HG02571 (cell line): ENCODE measurements around the gene TANGO2.

ENCODE experiments used
- ATAC-seq: cut with Tn5 transposase; IDR thresholded peaks from one replicate; pipeline ENCODE4 v1.9.1; 2021; ENCODE audit warnings: mild to moderate bottlenecking, moderate library complexity; ENCODE audit not compliant: unreplicated experiment

TANGO2 gene

DNA sequence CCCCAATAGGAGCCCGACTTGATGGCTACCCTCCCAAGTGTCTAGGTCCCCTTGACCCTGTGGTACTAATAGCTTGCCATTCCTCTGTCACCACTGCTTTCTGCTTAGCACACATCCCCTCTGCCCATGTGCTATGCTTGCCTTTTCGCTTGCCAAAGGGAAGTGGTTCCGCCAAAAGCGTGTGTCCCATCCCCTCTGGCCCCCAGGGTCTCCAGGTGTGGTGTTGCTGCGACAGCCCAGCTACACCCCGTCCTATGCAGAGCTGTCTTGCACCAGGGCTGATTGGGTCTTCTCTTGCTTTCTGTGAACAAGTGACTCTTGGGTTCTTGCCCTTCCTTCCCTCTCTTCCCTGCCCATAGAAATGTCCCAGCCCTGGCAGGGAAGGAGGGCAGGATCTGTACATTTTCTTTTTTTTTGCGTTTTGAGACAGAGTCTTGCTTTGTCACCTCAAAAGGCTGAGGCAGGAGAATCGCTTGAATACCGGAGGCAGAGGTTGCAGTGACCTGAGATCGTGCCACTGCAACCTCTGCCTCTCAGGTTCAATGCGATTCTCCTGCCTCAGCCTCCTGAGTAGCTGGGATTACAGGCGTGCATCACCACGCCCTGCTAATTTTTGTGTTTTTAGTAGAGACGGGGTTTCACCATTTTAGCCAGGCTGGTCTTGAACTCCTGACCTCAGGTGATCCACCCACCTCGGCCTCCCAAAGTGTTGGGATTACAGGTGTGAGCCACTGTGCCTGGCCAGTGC, 3.9 kb downstream of the TANGO2 start:
- no peak for ATAC-seq

DNA sequence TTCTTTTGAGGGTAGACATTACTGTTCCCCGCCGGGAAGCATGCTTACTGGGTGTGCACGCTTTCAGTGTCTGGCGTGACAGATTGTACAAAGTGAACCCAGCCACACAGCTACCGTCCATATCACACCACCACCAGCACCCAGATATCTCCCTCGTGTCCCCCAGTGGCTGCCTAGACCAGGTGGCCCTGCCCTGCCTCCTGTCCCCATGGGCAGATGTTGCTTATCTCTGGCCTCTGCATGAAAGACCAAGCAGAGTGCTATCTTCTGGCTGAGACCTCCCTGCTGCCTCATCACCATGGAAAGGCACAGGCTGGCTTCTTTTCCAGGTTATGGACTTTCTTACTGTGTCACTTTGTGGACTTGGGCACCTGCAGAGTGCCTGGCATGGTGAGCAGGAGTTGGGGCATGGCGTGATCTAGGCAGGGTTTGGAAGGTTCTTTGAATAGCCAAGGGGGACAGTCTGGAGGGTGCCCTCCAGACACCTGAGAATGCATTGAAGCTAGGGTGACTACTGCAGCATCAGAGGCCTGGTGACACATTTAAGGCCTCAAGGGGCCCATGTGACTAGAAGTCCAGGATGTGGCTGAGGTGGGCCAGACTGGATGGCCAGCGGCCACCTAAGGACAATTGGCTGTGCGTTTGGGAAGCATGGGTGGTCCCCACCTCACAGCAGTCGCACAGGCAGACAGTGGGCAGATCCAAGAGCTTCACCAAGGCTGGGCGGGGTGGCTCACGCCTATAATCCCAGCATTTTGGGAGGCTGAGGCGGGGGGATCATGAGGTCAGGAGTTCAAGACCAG, 4.7 kb downstream of the TANGO2 start:
- no peak for ATAC-seq

DNA sequence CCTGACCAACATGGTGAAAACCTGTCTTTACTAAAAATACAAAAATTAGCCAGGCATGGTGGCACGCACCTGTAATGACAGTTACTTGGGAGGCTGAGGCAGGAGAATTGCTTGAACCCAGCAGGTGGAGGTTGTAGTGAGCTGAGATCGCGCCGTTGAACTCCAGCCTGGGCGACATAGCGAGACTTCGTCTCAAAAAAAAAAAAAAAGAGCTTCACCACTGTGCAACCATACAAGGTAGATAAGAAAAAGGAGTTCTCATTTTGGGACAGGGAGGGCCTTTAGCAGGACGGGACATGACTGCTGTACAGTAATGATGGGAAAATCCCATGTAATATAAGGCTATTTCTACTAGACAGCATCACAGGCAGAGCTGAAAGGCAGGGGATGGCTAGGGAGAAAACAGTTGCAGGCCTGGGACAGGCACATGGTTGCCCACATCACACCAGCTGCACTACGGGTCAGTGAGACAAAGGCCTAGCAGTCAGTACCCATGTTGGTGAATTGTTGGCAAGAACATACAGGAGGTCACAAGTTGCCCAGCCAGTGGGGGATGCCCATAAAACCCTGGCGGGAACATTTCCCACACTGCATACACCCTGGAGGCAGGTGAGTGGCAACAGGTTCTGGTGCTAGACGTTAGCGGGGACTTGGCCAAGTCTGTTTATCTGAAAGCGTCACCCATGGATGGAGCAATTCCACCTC, 5.4 kb downstream of the TANGO2 start:
- ATAC-seq = no peak

DNA sequence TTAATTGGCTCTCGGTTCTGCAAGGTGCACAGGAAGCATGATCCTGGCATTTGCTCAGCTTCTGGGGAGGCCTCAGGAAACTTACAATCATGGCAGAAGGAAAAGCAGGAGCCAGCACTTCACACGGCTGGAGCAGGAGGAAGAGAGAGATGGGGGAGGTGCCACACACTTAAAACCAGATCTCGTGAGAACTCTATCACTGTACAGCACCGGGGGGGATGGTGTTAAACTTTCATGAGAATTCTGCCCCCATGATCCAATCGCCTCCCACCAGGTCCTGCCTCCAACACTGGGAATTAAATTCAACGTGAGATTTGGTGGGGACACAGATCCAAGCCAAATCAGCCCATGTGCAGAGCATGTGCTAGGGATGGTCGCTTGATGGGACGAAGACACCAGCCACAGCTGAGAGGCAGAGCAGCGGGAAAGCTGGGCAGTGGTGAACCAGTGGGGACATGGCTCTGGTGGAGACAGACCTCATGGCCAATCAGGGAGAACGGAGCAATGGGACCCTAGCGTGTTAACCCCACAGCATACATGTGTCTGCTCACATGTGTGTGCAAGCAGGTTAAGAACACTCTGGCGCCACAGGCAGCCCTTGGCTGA, 6.2 kb downstream of the TANGO2 start:
- no peak for ATAC-seq

DNA sequence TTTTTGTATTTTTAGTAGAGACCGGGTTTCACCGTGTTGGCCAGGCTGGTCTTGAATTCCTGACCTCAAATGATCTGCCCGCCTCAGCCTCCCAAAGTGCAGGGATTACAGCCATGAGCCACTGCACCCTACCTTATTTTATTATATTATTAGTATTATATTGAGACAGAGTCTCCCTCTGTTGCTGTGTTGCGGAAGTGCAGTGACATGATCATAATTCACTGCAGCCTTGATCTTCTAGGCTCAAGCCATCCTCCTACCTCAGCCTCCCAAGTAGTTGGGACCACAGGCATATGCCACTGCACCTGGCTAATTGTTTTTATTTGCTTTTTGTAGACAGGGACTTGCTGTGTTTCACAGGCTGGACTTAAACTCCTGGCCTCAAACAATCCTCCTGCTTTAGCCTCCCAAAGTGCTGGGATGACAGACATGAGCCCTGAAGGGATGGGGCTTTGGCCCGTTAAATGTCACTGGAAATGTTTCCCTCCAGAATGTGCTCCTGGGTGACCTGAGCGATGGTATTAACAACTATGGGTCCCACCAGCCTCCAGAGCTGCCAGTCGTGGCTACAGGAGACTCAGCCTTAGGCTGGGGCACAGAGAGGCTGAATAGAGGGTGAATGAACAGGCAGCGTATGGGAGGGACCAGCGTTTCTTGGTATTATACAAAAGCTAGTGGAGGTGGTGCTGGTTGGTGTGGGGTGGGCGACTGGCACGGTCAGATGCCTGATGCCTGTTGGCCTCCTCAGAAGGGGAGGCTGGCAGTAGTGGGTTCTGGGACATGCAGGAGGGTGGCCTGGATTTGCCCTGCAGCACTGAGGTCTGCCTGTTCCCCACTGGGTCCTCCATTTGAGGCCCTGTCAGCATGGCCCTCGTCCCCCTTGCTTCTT, 7.3 kb downstream of the TANGO2 start:
- no peak for ATAC-seq

DNA sequence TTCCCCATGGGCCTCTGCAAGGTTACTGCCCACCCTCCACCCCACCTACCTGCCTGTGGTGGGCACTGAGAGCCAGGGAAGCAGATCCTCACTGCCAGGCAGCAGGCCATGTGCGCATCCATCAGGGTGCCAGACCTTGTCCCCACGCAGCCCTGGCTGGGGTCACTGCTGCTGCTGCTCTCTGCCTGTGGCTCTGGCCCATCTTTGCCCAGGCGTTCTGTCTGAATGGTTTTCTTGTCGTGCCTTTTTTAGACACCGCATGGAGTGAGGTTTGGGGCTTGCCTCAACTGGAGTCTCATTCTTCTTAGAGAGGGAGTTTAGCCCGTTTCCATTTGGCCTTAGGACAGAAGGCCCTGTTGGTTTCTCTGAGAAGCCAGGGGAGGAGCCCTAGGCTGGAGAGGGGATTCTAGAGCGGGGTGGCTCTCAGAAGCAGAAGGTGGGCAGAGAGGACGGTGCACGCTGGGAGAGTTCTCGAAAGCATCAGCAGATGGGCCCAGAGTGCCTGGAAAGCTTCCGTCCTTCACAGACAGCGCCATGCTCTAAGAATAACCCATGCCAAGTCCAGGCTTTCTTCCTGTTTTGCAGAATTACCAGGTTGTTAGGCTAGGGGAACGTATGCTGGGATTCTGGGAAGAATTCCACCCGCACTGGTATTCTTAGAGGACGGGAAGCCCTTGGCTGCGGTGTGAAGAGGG, 8.1 kb downstream of the TANGO2 start:
- no peak for ATAC-seq

DNA sequence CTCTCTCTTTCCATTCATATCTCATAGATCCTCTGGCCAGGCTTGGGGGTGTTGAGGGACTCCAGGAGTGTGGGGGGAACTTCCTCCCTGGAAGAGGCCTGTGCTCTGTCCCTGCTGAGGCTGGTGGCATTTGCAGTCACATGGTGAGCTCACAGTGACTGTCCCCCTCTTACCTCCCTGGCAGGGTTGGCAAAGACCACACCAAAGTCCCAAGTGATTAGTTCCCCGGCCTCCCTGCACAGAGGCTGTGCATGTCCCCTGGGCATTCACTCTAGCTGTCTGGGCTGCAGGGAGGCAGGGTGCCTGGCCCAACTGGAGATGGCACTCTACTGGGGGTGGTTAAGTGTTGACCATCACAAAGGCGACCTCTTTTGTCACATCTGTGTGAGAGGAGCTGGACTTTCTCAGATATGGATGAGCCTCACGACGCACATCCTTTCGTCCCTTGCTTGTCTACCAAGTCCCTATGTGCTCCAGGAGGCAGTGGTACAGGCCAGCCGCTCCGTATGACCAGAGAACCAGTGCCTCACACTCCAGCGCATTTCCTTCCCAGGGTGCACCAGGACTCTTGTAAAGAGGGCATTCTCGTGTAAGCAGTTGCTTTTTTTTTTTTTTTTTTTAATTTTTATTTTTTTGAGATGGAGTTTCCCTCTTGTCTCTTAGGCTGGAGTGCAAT, 8.8 kb downstream of the TANGO2 start:
- no peak for ATAC-seq

DNA sequence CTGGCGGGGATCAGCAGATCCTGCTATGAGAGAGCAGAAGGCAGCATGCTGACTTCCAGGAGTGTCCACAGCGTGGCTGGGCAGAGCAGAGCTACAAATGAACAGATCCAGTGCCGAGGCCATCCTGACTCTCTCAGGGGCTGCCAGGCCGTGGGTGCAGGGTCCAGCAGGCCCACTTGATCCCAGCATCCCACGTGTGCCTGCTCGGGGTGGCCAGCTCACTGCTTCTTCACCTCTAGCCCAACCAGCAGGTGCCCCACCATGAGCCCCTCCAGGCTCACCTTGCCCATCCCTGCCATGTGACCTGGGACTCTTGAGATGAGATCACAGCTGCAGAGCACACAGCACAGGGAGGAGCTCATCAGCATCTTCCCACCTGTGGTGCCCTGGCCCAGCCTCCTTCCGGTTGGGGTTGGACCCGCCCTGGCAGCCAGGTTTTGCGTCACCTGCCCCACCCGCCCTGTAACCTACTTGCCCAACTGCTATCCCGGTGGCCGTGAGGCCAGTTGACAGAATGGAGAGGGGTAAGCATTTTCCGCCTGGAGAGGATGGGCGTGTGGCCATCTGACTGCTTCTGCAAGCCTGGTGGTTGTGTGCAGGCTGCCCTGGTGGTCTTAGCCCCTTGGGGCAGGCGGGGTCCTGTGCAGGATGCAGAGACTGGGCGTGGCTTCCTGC, 11.0 kb downstream of the TANGO2 start:
- no peak for ATAC-seq

DNA sequence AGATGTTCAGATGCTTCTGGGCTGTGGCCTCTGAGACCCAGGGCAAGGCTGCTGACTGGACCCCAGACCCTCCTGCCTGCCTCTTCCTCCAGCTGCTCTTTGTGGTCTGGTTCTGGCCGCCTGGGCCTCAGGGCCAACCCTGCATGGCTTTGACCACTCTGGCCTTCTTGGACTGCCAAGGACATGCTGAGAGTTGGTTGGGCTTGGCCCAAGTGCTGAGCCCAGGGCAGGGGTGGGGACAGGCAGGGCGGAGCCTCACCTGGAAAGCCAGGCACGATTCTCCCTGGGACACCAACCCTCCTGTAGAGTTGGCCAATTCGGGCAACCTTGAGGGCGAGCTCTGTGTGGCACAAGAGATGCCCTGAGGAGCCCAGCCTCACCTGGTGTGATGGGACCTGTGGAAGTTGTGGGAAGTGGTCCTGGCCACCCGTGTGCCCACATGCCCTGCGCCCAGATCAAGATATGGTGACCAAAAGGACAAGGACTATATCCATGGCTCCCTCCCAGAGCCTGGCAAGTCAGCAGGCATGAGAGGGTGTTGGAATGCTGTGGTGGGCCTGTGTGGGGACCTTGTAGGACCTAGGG, 11.6 kb downstream of the TANGO2 start:
- no peak for ATAC-seq

DNA sequence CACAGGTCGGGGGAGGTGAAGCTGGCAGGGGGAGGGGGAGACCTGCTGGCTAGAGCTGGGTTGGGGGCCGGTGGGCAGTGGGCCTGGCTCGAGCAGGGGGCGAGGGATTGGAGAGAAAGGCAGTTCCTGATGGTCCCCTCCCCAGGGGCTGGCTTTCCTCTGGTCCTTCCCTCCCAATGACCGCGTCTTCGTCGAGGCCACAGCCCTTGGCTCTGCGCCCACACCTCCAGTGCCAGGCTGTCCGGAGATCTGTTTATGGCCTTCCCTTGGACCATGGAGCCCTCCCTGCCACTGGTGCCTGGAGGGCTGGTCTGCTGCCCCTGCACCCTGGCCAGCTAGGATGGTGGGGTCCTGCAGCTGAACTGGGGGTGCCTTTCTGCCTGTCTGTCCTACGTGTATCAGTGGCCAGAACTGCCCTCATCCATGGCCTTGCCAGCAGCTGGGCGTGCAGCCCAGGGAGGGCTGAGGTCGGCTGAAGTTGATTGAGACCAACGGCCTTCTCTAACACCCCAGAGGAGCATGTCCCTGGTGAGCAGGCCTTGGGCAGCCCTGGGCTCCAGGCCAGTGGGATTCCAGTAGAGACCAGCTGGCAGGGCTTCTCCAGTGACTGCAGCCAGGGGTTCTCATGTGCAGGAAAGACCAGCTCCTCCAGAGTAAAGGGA, 12.3 kb downstream of the TANGO2 start:
- ATAC-seq = no peak

DNA sequence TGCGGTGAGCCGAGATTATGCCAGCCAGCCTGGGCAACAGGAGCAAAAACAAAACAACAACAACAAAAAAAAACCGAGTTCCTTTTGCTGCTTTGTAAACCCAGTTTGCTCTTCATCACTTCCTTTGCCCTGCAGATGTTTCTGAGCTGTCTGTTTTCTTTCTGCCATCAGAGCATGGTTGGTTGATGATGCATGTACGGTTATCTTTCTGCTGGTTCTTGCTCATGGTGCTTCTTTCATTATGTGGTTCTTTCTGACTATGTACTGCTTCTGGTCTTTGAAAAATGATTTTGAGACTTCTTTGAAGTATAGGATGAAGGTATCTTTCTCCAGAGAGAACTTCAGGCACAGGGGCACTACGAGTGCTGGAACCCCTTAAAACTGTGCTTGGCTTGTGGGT, 13.2 kb downstream of the TANGO2 start:
- no peak for ATAC-seq

DNA sequence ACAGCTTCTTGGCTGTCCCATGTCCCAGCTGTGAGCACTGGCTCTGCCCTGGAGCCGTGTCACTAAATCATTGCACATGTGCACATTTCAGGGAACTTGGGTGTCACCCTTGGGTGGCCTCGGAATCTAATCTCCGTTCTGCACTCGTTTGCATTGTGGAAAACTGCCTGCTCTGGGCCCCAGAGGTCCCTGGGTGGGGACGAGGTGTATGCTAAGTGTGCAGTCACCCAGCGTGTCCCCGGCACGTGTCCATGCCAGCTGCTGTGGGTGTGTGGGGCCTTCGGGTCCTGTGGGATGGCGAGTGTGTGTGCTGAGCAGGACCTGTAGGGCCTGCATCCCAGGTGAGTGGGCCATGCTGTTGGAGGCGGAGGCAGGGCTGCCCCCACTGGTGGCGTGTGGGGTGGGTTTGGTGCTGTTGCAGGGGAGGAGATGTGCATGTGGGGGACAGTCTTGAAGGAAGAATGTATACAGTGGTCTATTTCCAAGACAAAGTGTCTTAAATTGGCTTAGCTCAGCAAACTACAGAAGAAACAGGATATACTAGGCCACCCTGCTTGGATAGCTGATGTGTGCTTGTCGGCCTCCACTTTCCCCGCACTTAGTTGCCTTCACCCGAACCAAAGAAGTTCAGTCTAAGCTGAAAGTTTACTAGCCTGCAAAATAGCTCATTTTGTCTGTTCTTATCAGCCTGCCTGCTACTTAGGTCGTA, 14.6 kb downstream of the TANGO2 start:
- ATAC-seq = no peak

DNA sequence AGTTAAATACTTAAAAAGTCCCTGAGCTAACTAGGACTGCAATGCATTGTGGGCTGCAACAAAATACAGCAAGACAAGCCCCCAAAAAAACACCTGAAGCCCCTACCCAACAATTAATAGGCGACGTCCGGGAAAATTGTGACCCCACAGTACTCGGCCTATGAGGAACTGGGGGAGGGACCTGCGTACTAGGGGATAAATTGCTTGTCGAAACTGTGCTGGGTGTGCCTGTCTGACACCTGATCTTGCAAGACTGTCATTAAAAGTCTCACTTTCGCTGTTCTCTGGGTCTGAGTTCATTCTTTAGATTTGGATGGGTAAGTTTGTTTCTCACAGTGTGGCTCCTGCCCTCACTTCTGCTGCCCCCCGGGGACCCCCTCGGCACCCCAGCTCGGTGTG, 15.2 kb downstream of the TANGO2 start:
- no peak for ATAC-seq

DNA sequence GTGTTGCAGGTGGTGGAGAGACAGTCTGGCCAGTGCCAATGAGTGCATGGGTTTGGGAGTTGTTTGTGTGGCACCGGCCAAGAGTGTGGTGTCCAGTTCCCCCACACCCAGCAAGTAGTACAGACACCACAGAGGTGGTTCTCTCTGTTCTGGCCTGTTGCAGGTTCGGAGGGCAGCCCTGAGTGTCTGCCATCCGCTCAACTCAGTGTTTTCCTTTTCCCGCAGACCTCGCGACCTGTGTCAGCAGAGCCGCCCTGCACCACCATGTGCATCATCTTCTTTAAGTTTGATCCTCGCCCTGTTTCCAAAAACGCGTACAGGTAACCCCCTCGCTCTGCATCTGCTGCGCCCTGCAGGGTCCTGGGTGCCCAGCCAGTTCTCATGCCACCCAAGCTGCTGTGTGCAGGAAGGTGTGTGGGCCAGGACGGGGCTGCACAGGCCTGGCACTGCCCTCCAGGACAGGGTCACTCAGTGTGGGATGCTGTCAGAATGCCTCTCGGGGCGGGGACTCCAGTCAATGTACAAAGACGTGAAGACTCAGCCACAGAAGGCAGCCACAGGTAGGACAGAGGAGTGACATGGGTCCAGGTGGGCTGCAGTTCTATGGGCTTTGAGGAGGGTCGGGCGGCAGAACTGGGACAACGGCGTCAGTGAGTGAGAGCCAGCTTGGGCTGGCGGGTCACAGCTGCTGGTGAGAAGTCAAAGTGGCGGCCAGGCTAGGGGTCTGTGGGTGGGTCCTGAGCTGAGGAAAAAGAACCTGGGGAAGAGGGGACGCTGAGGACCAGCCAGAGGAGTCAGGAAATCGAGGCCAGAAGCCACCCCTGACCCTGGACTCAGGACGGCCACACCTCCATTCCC, 15.9 kb downstream of the TANGO2 start:
- ATAC-seq = no peak

DNA sequence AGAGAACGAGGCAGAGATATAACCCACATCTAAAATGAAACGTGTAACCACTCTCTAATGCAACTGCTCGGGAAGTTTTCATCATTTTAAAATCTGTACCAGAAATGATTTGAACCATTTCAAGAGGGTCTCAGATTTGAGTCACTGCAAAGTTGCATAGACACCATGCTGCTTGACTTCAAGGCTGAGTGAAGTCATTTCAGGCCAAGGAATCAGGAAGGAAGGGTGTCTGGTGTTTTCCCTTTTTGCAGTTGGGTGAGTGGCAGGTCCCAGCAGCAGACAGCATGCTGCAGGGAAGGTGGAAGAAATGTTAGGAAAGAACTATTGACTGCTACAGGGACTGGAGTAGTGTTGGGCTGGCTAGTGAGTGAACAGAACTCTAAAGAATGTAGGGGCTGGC, 16.5 kb downstream of the TANGO2 start:
- ATAC-seq = no peak

DNA sequence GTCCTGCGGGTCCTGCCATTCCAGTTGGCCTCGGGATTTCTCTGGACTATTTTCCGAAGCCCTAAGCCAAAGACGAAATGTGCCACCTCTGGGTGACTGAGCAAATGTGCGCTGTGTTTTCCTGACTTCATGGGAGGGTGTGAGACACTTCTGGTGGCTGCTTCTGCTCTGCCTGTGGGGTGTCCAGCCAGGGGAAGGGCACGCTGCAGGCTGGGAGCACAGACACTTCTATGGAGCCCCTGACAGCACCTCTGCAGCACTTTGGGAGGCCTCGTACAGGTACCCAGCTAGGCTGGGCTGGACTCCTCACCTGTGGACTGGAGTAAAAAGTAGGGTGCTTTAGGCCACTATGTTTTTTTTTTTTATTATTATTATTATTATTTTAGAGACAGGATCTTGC, 17.7 kb downstream of the TANGO2 start:
- no peak for ATAC-seq
